SK-N-SH (cell line): ENCODE results near the gene CIC. TPM values are rescaled to one million over a fixed set of nuclear protein-coding genes. Genes with fewer than 3 reads are reported as not detected.

ENCODE experiments used
- CTCF ChIA-PET: fragments of 300-600, 350-600 bp; formaldehyde crosslinking; extraction: SDS; loops from one replicate; lab custom pipeline; 2021; lab: Yijun Ruan, JAX
- POLR2A ChIA-PET: fragments of 350-600 bp; sonication (Branson Sonifier 250); formaldehyde crosslinking; extraction: SDS; loops from one replicate; lab custom pipeline; 2020; ENCODE audit warnings: antibody characterized with exemption, inconsistent platforms; lab: Yijun Ruan, JAX
- DNase-seq: peaks from one replicate; pipeline ENCODE4 v3.0.0; 2012
- H2AFZ ChIP-seq: fragments of 200-600 bp; sonication (generic); 2 replicates; pipeline ENCODE4 v1.8.1; 2016; ENCODE audit warnings: antibody characterized with exemption, mild to moderate bottlenecking, low read depth
- H3F3A ChIP-seq: fragments of 200-600 bp; sonication (generic); replicated peaks from 2 replicates; pipeline ENCODE3; 2016; ENCODE audit warnings: antibody characterized with exemption, mild to moderate bottlenecking; ENCODE audit not compliant: insufficient read depth
- H3K27ac ChIP-seq, 2 experiments: fragments of 200-500 bp in 1 of 2; fragments of 200-600 bp in 1 of 2; sonication (Bioruptor generic) in 1 of 2; sonication (generic), shearing (Covaris generic) in 1 of 2; 2 replicates each; pipeline versions ENCODE4 v1.5.1 to v1.6.1; 2014 to 2016; ENCODE audit warnings: low read depth in 2 of 2, inconsistent platforms in 1 of 2, low read length in 1 of 2, mild to moderate bottlenecking in 1 of 2, mixed read lengths in 1 of 2
- H3K27me3 ChIP-seq: fragments of 200-600 bp; sonication (generic), shearing (Covaris generic); 2 replicates; pipeline ENCODE4 v1.6.1; 2016; ENCODE audit warnings: mixed run types; ENCODE audit not compliant: insufficient read depth
- H3K36me3 ChIP-seq, 2 experiments: fragments of 200-500 bp in 1 of 2; fragments of 200-600 bp in 1 of 2; sonication (Bioruptor generic) in 1 of 2; sonication (generic) in 1 of 2; replicated peaks in 1 of 2; 2 replicates each; pipeline versions ENCODE3 to v1.5.1; 2014 to 2016; ENCODE audit warnings: low read length in 1 of 2, mild to moderate bottlenecking in 1 of 2; ENCODE audit not compliant: insufficient read depth in 2 of 2, control insufficient read depth in 1 of 2
- H3K4me1 ChIP-seq, 2 experiments: fragments of 200-500 bp in 1 of 2; fragments of 200-600 bp in 1 of 2; sonication (Bioruptor generic) in 1 of 2; sonication (generic), shearing (Covaris generic) in 1 of 2; 2 replicates each; pipeline versions ENCODE4 v1.5.1 to v1.6.1; 2014 to 2016; ENCODE audit warnings: low read depth in 1 of 2, low read length in 1 of 2, mixed run types in 1 of 2; ENCODE audit not compliant: insufficient read depth in 2 of 2, control insufficient read depth in 1 of 2
- H3K4me2 ChIP-seq: fragments of 200-600 bp; sonication (generic), shearing (Covaris generic); 2 replicates; pipeline ENCODE4 v1.6.1; 2017; ENCODE audit warnings: mixed run types
- H3K4me3 ChIP-seq, 2 experiments: fragments of 200-500 bp in 1 of 2; fragments of 200-600 bp in 1 of 2; sonication (Bioruptor generic) in 1 of 2; sonication (generic), shearing (Covaris generic) in 1 of 2; 2 replicates each; pipeline versions ENCODE4 v1.5.1 to v1.8.1; 2014 to 2016; ENCODE audit warnings: low read depth in 2 of 2, inconsistent platforms in 1 of 2, low read length in 1 of 2, mild to moderate bottlenecking in 1 of 2, mixed read lengths in 1 of 2, moderate library complexity in 1 of 2
- H3K79me2 ChIP-seq: fragments of 200-600 bp; sonication (generic); 2 replicates; pipeline ENCODE4 v1.8.1; 2017; ENCODE audit warnings: mild to moderate bottlenecking; ENCODE audit not compliant: insufficient read depth
- H3K9ac ChIP-seq: fragments of 200-600 bp; sonication (generic); 2 replicates; pipeline ENCODE4 v1.6.1; 2017; ENCODE audit warnings: mixed run types
- H3K9me2 ChIP-seq: fragments of 200-600 bp; sonication (generic); 2 replicates; pipeline ENCODE4 v1.6.1; 2017; ENCODE audit warnings: mixed run types
- H3K9me3 ChIP-seq: fragments of 200-600 bp; sonication (generic); 2 replicates; pipeline ENCODE4 v1.6.1; 2017; ENCODE audit warnings: mixed run types, mild to moderate bottlenecking, moderate library complexity
- H4K20me1 ChIP-seq: fragments of 200-600 bp; sonication (generic); 2 replicates; pipeline ENCODE4 v1.6.1; 2017; ENCODE audit warnings: mild to moderate bottlenecking, mixed run types; ENCODE audit not compliant: insufficient read depth
- CHD2 ChIP-seq: fragments of 150-350 bp; IDR thresholded peaks from 2 replicates; pipeline ENCODE4 v1.6.1; 2018; ENCODE audit warnings: low read length; ENCODE audit not compliant: partially characterized antibody
- CTCF ChIP-seq: fragments of 200-600 bp; sonication (generic); IDR thresholded peaks from 2 replicates; pipeline ENCODE4 v1.6.1; 2017; ENCODE audit warnings: antibody characterized with exemption, mild to moderate bottlenecking, moderate library complexity
- FOSL2 ChIP-seq: IDR thresholded peaks from 2 replicates; pipeline ENCODE4 v1.4.0; 2012; ENCODE audit warnings: low read depth, mild to moderate bottlenecking, moderate library complexity, borderline replicate concordance
- GABPA ChIP-seq: IDR thresholded peaks from 2 replicates; pipeline ENCODE4 v1.4.0; 2012; ENCODE audit warnings: low read depth, mild to moderate bottlenecking
- NFIC ChIP-seq: IDR thresholded peaks from 2 replicates; pipeline ENCODE4 v1.4.0; 2012; ENCODE audit warnings: borderline replicate concordance
- PBX3 ChIP-seq: IDR thresholded peaks from 2 replicates; pipeline ENCODE4; 2012
- RCOR1 ChIP-seq: fragments of 150-350 bp; IDR thresholded peaks from 2 replicates; pipeline ENCODE4 v1.6.1; 2017; ENCODE audit warnings: antibody characterized with exemption, low read length
- SMC3 ChIP-seq: IDR thresholded peaks from 2 replicates; pipeline ENCODE4 v1.6.1; 2012; ENCODE audit warnings: low read depth, low read length, improper control_type of control experiment
- WGBS: methylation state at CpG from one replicate; pipeline ENCODE4 v1.1.6; 2017; ENCODE audit warnings: low lambda C conversion rate; 5-methylcytosine and 5-hydroxymethylcytosine counted together
- polyA plus RNA-seq, 3 experiments: library from polyadenylated mRNA; depleted of rRNA; stranded (reverse); fragments of >200 nt; gene quantifications; 2 replicates each; pipeline ENCODE4 v1.2.3, GENCODE V29; 2012

CIC gene
- polyA plus RNA-seq, 1 of the 3 experiments (the other 2 are of a cell fraction) = 16.9 TPM

- no peak overlapping the region for H3K27ac ChIP-seq
Measured at GRCh38 chr19:42229855-42230351, 39.1 kb upstream of the CIC start.

GRCh38 chr19:42230571-42230970 is 38.5 kb upstream of the CIC start:
- no peaks in the 10 kb centered on the region; a peak in 2 of 4 replicates for H3K4me1 ChIP-seq
- WGBS = 89% methylated on average over 4 of the region's 4 CpGs
- no peaks in the 10 kb centered on the region for H3K9me2 ChIP-seq
- no peak overlapping the region for H3K9ac ChIP-seq
- ChIA-PET CTCF (interaction anchor here (1.0 to 1.4 kb wide), 3 partner anchors 10 to 50 kb away, joined by 3 read pairs; partner anchors contain the start of gene ZNF526), POLR2A (interaction anchor here (0.8 to 1.0 kb wide), 2 partner anchors 10 to 11 kb away, joined by 3 read pairs; partner anchors contain the start of gene ZNF526)
- TF ChIP-seq PBX3 (no peak), SMC3 (no peak)
- DNase-seq = no peak
- no peaks in the 10 kb centered on the region for H3K27me3 ChIP-seq
- H3K4me3 ChIP-seq = no peak overlapping the region
- H3K4me2 ChIP-seq = no peak overlapping the region
- peaks cover 44% of the 10 kb centered on the region for H4K20me1 ChIP-seq
- no peak overlapping the region for H3K27ac ChIP-seq
- peaks cover 21% of the 10 kb centered on the region; the same call in 1 of the 2 replicates for H3K79me2 ChIP-seq
- H3F3A ChIP-seq = peaks cover 31% of the 10 kb centered on the region
- no peaks in the 10 kb centered on the region for H3K9me3 ChIP-seq
- H3K36me3 ChIP-seq = peaks cover 30 to 74% of the 10 kb centered on the region in 2 experiments
- H2AFZ ChIP-seq = no peak overlapping the region

More at GRCh38 chr19:42229855-42230351, 39.1 kb upstream of the CIC start:
- 83% methylated on average over 8 of the region's 8 CpGs for WGBS
- Histone ChIP-seq H3K27me3 (no peaks in the 10 kb centered on the region), H2AFZ (no peak overlapping the region), H3K4me1 (no peaks in the 10 kb centered on the region; a peak in 2 of 4 replicates), H3K9me3 (no peaks in the 10 kb centered on the region), H3K4me2 (no peak overlapping the region), H3K9ac (no peak overlapping the region), H3K79me2 (peaks cover 17% of the 10 kb centered on the region; the same call in 1 of the 2 replicates), H3K9me2 (no peaks in the 10 kb centered on the region), H3K4me3 (no peak overlapping the region), H4K20me1 (peaks cover 44% of the 10 kb centered on the region), H3F3A (peaks cover 31% of the 10 kb centered on the region), H3K36me3 (peaks cover 30 to 76% of the 10 kb centered on the region in 2 experiments)
- TF ChIP-seq CTCF (no peak), GABPA (no peak), RCOR1 (no peak), CHD2 (no peak), PBX3 (peak; percentile 24), FOSL2 (no peak), NFIC (no peak)
- no peak for DNase-seq
- ChIA-PET POLR2A (interaction anchor here (0.8 to 1.4 kb wide), 5 partner anchors 10 to 167 kb away, joined by 3 to 7 read pairs (median 3); partner anchors contain the start of gene ZNF526), CTCF (interaction anchor here (0.8 to 1.8 kb wide), 5 partner anchors 9 to 67 kb away, joined by 3 to 5 read pairs (median 3); partner anchors contain the start of gene ZNF526)
